NCI-H1694 (cell line): ENCODE data around the gene ANXA2.
"Not testable (repeated sequence)": the region's sequence is repeated elsewhere in the genome, so short reads cannot be mapped to it uniquely, and the experiment has no call there.

Experiments used
- DNase-seq: peaks from one replicate; lab custom pipeline; 2025; lab: John Stamatoyannopoulos, UW

ANXA2 gene

DNA sequence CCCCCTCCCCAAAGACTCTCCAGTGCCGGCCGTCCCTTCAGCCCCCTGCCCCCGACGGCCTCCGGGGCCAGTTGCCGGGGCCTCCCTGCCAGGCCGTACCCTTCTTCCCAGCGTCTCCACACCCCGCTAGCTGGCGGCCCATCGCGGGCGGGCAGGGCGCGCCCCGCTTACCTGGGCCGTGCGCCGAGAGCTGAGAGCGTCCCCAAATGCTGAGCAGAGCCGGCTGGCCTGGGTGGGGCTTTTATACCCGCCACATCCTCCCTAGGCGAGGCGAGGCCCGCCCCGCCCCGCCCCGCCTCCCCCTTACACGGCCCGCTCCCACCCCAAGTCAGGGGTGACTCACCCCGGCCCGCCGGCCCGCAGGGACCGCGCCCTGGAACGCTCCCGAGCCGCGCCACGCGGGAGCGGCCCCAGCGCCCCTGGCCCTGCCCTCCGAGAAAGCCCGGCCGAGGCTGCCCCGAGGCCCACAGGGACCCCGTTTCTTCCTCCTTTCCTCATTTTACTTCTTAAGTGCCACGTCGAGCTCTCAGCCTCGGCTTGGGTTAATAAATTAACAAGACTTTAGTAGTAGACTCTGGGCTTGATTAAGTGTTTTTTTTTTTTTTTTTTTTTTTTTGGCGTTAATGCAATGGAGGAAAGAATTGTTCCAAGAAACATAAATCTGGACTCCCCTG is at the start of gene ANXA2:
TSS of gene ANXA2 (minus strand) at position 215 of the 674 bp plus-strand sequence. CDS start 11,911 bp downstream, outside the sequence.
- DNase-seq: no peak

GRCh38 chr15:60444289-60444912 is 46.6 kb upstream of the ANXA2 start:
- DNase-seq: peak; percentile 22

GRCh38 chr15:60442763-60443162 is 45.0 kb upstream of the ANXA2 start:
- no peak for DNase-seq

DNA sequence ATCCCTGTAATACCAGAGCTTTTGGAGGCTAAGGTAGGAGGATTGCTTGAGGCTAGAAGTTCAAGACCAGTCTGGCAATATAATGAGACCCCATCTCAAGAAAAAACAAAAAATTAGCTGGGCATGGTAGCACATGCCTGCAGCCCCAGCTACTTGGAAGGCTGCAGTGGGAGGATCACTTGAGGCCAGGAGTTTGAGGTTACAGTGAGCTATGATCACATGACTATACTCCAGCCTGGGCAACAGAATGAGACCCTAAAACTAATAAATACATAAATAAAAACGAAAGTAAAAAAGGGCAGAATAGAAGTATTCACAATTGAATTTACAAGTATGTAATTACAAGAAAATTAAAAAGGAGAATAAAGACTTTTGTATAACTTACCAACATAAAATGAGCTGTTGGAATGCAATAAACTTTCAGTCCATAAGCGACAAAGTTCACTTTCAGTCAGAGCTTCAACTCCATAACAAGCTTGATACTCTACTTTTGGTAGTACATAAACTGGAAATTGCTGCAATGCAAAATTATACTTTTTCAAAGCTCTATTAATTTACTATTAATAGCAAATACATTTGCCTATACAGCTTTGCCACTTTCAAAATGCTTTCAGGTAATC is 44.4 kb upstream of the ANXA2 start:
- no peak for DNase-seq

GRCh38 chr15:60441331-60441730 is 43.5 kb upstream of the ANXA2 start:
- no peak for DNase-seq

DNA sequence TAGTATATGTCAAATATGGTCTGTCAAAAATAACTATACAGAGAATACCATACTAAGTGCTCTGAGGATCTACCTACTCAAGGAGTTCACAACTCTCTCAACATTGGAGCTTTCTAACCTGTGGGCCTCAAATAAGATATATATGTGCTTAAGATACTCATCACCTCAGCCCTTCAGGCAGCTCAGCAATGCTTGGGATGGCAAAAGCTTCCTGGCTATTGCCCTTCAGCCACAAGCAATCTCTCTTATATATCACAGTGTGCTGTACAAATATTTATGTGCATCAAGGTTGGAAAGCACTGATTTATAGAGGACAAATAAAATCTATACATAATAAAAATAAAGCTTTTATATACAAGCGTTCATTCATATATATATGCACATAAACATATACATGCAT is 40.9 kb upstream of the ANXA2 start:
- DNase-seq: no peak

DNA sequence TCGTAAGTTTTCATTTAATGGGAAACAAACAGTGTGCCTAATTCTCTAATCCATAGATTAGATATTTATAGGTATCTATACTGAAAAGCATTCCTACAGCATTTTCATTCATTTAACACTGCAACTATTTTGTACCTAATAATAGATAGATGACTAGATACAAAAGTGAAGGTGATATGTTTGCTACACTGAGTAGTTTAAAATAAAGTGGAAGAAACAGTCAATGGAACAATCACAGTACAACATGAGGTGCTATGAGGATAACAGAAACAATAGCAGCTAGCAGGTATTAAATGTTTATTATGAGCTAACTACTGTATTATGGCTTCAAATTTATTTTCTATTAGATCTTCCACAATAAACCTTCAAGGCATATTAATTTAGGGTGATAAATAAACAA is 31.1 kb upstream of the ANXA2 start:
- DNase-seq: no peak

GRCh38 chr15:60426870-60427508 is 29.2 kb upstream of the ANXA2 start:
- DNase-seq: no peak

DNA sequence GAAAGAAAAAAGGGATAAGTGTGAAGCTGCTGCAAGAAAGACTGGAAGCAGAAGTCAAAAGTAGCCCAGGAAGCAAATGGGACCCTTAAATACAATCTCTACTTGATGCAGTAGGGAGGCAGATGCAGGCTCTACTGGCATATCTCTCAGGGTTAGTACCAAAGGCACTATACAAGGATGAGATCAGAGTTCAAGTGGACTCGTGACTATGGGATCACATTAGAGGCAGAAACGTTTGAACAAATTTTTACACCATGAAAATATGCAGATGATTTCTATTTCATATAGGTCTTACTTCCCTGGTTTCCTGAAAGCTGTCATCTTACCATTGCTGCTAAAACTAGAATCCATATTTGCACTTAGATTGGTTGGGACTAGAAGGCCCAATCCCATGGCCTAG is 27.7 kb upstream of the ANXA2 start:
- DNase-seq: no peak

DNA sequence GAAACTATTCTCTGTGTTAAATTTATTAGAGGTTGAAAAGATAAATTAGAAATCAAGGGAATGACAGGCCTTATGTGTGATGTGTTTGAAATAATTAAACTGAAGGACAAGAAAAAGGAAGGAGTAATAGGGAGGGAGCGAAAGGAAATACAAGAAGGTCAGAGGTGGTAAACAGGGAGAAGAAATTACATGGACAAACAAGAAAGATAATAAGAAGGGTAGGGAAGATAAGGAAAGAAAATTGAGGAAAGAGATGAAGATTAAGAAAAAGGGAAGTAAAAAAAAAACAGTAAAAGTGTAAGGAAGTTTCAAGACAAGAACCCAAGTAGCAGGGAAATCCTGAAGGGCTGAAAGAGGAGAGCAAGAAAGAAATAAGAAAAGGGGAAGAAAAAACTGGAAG is 26.2 kb upstream of the ANXA2 start:
- no peak for DNase-seq

DNA sequence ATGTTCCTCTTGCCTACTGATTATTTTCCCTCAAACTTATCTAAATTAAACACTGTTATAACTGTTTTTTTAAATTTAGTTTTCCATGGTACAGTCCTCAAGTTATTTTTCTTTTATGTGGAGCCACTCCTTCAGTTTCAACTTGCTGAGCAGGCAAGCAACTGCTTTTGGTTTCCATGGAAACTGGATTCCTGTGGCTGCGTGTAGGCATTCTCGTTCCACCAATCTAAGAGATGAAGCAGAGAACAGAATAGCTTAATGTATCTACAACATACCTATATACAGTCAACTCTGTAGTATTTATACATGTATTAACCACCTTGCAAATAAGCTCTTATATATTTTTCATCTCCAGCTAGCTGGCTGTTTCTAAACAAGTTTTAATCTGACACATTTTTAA is 25.8 kb upstream of the ANXA2 start:
- DNase-seq: peak; percentile 12

GRCh38 chr15:60421544-60421943 is 23.8 kb upstream of the ANXA2 start:
- DNase-seq: no peak

DNA sequence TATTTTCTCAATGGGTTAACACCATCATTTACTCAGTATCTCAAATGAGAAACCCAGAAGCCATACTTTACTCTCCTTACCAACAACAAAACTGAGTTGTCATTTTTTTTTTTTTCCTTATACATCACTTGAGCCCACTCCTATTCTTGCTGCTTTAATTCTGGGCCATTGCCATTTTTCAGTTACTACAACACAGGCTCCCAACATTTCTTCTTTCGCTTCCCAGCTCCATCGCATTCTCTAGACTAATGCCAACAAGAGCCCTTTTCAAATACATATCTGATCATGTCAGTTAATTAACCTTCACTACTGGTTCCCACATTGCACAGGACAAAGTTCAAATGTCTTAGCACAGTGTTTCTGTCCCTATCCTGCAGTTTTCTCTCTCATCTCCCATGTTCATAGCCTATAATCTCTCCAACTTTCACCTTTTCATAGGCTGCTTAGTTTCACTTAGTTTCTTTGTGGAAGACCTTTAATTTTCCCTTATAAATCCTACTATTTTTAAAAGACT is 22.5 kb upstream of the ANXA2 start:
- no peak for DNase-seq

- DNase-seq: no peak
These were observed 22.0 kb upstream of the ANXA2 start for GRCh38 chr15:60419753-60420152.

- no peak for DNase-seq
These were observed 20.3 kb upstream of the ANXA2 start for GRCh38 chr15:60418096-60418495.

DNA sequence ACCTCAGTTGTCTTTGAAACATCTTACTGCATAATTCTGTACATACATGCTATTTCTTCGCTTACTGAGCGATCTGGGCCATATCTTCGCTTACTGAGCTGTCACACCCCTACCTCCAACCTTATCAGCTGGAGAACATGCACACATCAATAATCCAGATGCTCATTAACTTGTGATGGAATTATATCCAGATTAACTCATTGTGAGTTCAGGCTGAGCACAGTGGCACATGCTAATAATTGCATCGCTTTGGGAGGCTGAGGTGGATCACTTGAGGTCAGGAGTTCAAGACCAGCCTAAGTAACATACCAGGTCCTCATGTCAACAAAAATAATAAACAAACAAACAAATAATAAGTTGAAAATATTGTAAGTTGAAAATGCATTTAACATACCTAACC is 19.3 kb upstream of the ANXA2 start:
- no peak for DNase-seq

DNA sequence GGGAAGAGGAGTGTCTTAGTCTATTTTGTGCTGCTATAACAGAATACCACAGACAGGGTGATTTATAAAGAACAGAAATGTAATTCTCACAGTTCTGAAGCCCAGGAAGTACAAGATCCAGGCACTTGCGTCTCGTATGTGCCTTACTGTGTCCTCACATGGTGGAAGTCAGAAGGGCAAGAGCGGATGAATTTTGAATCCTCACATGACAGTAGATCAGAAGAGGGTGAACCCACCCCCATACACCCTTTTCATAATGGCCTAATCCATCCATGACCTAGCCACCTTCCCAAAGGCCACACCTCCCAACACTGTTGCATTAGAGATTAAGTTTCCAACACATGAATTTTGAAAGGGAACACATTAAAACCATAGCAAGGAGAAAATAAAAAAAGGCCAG is 18.7 kb upstream of the ANXA2 start:
- DNase-seq: no peak

DNA sequence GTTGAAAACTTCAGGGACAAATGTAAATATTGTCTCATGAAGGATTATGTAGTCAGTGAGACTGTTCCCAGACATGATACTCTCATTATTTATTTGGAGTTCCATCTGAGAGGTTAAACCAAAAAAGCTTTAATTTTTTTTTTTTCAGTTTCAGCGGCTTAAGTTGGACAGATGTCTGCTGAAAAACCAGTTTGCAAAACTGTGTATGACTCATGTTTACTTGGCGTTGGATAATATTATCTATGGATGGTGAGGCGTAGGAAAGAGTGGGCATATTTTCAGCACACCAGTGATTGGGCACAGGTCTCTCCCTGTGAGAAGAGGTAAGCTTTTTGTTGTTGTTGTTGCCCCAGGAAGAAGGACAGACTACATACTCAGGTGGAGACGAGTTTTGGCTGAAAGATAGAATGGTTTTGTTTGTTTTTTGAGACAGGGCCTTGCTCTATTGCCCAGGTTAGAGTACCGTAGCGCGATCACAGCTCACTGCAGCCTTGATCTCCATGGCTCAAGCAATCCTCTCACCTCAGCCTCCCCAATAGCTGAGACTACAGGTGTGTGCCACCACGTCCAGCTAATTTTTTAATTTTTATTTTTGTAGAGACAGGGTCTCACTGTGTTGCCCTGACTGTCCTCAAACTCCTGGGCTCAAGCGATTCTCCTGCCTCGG is 16.4 kb upstream of the ANXA2 start:
- peak; percentile 45 for DNase-seq

- DNase-seq: no peak
These were observed 15.5 kb upstream of the ANXA2 start for GRCh38 chr15:60413231-60413824.

- DNase-seq: not testable (repeated sequence)
These were observed 15.0 kb upstream of the ANXA2 start for GRCh38 chr15:60412807-60413206.

DNA sequence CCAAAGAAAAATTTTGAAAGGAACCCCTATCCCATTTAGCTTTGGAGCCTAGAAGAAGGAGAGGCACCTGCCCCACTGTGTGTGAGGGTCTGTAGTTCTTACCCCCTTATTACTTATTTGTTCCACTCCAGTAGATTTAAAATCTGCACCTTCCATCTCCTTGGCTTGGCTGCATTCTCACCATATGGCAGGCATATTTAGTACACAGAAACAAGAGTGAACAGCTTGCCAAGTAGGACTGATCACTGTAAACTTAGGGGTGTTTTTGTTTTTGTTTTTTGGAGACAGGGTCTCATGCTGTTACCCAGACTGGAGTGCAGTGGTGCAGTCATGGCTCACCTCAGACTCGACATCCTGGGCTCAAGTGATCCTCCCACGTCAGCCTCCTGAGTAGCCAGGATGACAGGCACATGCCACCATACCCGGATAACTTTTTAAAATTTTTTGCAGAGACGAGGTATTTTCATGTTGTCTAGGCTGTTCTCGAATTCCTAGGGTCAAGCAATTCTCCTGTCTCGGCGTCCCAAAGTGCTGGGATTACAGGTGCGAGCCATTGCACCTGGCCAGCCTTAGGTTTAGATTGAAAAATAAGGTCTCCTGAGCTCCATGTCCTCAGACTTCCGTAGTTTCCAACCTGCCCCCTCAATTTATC is 14.1 kb upstream of the ANXA2 start:
- peak; percentile 65 for DNase-seq
